NT2/D1 (cell line): ENCODE measurements around the gene ITGA1.

Experiments used
- DNase-seq: peaks from one replicate; pipeline ENCODE4 v3.0.0-alpha.2; 2011; ENCODE audit warnings: low read depth, low spot score
- H3K27me3 ChIP-seq: 2 replicates; pipeline ENCODE4 v1.6.0; 2011; ENCODE audit warnings: mild to moderate bottlenecking; ENCODE audit not compliant: insufficient read length, insufficient read depth
- H3K36me3 ChIP-seq: 2 replicates; pipeline ENCODE4 v1.6.1; 2011; ENCODE audit warnings: mild to moderate bottlenecking, low read length, mixed read lengths; ENCODE audit not compliant: insufficient read depth, insufficient read length
- H3K4me1 ChIP-seq: 2 replicates; pipeline ENCODE4 v1.5.1; 2011; ENCODE audit not compliant: insufficient read depth, insufficient read length
- H3K4me3 ChIP-seq: 2 replicates; pipeline ENCODE4 v1.5.1; 2011; ENCODE audit warnings: low read depth; ENCODE audit not compliant: insufficient read length
- H3K9ac ChIP-seq: 2 replicates; pipeline ENCODE4 v1.6.0; 2011; ENCODE audit warnings: low read depth; ENCODE audit not compliant: insufficient read length
- H3K9me3 ChIP-seq: 2 replicates; pipeline ENCODE4 v1.5.1; 2011; ENCODE audit warnings: mild to moderate bottlenecking, low read length; ENCODE audit not compliant: insufficient read depth
- SUZ12 ChIP-seq: IDR thresholded peaks from 2 replicates; pipeline ENCODE4 v1.6.1; 2011; ENCODE audit not compliant: insufficient read length, insufficient read depth; ENCODE audit errors: extremely low read depth
- YY1 ChIP-seq: IDR thresholded peaks from 2 replicates; pipeline ENCODE4 v1.6.1; 2011; ENCODE audit not compliant: insufficient read length, insufficient read depth
- ZNF274 ChIP-seq: IDR thresholded peaks from 2 replicates; pipeline ENCODE4 v1.6.1; 2011; ENCODE audit warnings: mild to moderate bottlenecking, low read depth, low read length

The ITGA1 gene

DNA sequence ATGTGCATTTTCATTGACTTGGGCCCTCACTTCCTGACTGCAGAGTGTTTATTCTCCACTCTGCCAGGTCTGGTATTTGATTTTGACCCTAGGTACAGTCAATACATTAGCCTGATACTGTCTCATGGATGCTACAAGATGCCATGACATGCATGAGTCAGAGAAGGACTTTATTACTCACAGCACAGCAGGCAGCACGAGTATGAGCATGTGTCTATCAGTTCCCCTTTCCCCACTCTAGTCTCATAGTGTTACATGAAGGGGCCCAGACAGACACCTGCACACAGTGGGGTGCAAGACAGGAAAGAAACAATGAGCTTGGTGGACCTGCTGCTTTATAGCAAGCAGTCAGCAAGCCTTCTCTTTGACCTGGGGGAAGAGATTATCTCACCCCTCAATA is 221.0 kb downstream of the ITGA1 start:
- Histone ChIP-seq H3K9ac (no peak overlapping the region), H3K9me3 (no peaks in the 10 kb centered on the region), H3K4me1 (no peaks in the 10 kb centered on the region), H3K36me3 (no peaks in the 10 kb centered on the region), H3K27me3 (no peaks in the 10 kb centered on the region), H3K4me3 (no peak overlapping the region)
- no peak for DNase-seq
- no peak for TF ChIP-seq YY1
- TF ChIP-seq SUZ12 = no peak
- no peak for TF ChIP-seq ZNF274
